Hematopoietic multipotent progenitor cell (in vitro differentiated cells): ENCODE data around the gene HORMAD1. TPM values are rescaled to one million over a fixed set of nuclear protein-coding genes. Genes with fewer than 3 reads are reported as not detected.
"Not testable (repeated sequence)": the region's sequence is repeated elsewhere in the genome, so short reads cannot be mapped to it uniquely, and the experiment has no call there.

Experiments
- DNase-seq, 3 donors: peaks; one replicate each; pipeline ENCODE4 v3.0.0-alpha.2; 2011 to 2015; ENCODE audit warnings: low read depth in 2 of 3, low spot score in 2 of 3
- total RNA-seq: library from RNA; depleted of rRNA; stranded (reverse); fragments of >200 nt; gene quantifications from one replicate; pipeline ENCODE4 v1.2.3, GENCODE V29; 2012

The HORMAD1 gene
- total RNA-seq, 1 donor, result under 0.01 TPM

DNA sequence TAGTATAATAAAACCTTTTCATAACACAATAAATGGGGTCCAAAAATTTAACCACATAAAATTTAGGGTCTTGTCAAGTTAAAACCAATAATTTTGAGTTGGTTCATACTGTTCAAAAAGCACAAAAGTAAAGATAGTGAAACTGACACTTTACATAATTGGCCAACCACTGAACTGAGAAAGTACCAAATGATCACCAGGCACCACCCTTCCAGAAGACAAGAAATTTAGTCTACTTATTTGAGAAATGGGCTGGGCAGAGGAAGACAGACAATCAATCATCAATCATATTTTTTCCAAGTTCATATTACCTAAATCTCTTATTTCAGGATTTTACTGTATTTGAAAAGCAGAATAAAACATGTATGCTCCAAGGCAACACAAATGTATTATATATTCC, 17.3 kb downstream of the HORMAD1 start:
- DNase-seq, result no peak

DNA sequence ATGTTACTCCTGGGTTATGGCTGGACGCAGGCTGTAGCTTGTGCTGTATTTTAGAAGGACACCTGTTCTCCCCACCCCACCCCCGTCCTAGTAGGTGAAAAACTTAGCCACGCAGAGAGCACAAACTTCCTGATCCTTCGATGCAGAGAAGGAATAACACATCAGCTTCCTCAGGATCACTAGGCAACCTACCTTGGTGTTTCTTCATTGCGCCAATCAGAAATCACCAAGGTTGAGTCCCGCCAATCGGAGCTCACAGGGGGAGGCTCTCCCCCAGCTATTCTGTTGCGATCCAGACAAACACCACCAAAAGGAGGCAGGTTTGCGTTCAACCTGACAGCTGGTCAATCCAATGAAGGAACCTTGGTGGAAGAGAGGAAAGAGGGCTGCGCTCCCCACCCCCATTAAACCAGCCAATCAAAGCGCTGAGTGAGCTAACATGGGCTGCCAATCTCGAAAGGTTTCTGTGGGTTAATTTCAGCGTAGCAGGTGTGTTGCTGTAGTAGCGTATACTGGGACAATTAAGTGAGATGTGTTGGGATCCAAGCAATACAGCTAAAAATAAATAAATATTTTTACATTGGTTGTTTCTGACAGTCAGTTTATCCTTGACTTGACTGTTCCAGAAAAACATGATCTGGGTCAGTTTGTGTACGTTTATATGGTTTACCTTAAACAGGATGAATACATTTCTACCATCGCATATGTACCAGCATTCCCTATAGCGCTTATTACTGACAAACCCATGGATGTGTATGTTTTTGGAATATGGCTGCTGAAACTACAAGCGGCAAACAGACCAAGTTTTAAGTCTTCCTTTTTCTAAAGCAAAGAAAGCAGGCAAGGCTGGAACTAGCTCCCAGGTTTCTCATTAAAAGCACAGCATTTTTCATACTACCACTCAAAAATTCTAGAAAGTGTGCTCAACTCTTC, 23.4 kb downstream of the HORMAD1 start, which contains the start of gene GOLPH3L:
TSS of gene GOLPH3L (minus strand) at position 160 of the 933 bp plus-strand sequence. CDS start 2,316 bp downstream, outside the sequence.
- peak; percentile 64 to 99 (median 97) for DNase-seq

DNA sequence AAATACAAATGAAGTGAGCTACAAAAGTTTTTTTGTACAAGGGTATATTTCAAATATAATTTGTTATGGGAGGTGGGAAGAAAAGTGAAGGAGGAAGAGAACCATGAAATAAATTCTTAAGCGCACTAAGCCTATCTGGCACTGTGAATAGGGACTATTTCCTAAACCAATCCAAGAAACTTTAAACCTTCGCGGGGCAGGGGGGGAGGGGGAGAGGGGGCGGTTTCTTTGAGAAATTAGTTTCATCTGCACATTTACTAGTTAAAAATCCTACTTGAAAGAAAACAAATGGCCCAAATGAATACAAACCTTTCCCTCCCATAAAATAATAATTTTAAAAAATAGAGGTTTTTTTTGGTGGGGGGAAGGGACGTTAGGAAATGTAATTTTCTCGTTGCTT, 24.1 kb downstream of the HORMAD1 start:
- DNase-seq, result peak in 1 of 3 donors; percentile 14

DNA sequence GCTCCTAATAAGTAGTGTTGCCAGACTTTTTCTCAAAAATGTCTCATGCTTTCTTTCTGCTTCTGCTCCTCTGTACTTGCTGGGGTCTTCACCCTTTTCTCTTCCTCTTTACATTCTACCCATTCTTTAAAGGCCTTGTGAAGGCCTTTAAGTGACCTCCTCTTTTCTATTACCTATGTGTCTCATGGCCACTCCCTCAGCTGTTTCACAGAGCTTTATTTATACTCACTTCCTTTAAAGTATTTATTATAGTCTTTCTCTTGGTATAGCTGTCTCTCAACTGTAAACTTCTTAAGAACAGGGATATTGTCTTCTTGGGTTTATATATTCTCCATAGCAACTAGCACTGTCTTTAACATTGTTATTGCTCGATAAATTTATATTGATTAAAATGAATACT, 24.5 kb downstream of the HORMAD1 start:
- DNase-seq, result no peak

DNA sequence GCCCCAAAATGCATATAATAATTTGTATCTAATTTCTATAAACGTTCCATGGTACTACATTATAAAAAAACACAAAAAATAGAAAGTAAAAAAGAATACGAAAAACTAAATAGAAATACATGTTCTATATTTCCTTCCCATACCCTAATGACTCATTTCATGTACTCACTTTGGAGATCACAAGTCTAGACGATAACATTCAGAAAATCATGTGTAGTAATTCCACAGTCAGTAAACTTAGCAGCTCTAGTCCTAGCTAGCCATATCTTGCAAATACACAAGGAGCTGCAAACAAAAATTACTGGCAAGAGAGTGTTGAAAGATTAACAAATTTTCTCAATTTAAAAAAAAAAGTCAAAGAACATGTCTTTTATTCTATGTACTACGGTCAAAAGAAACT, 25.1 kb downstream of the HORMAD1 start:
- DNase-seq, result no peak

DNA sequence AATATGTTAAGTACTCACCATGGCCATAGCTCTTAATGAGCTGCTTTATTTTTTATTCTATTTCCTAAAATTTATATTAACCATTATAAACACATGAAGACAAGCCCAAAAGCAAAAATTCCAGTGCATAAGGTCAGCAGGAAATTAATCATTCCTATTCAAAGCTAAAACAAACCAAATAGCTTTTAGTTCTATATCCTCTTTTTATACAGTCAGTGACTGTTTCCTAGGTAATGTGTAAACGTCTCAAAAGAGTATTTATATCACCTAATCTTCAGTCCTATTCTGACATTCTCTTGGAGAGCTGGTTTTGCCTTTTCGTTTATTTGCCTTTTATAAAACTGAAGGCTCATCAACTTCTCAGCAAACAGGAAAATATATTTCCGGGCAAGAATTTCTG, 28.0 kb downstream of the HORMAD1 start:
- no peak for DNase-seq

DNA sequence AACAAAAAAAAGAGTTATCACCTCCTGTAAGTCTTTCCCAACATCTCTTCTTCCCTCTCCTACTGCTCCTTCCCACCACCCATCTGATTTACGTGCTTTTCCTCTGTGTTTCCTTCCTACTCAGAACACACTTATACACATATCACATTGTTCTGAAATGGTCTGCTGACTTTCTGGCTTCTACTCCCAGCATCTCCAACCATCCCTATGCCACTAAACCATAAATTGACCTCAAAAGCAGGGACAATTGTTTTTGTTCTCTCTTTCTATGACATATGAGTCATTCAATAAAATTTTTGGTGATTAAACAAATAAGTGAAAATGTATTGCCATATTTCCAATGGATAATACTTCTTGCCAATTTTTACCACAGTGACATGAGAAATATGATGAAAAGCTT, 31.9 kb downstream of the HORMAD1 start:
- DNase-seq, result no peak

DNA sequence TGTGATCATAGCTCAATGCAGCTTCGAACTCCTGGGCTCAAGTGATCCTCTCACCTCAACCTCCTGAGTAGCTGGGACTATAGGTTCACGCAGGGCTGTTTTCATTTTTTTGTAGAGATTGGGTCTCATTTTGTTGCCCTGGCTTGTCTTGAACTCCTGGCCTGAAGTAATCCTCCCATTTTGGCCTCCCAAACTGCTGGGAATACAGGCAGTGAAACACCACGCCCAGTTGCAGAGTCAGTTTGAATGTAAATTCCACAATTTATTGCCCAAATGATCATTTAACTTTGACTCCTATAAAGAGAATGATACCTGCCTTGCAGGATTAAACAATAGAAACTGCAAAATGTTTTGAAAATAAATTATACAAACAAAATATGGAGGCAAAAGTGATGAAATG, 34.4 kb downstream of the HORMAD1 start:
- no peak for DNase-seq

DNA sequence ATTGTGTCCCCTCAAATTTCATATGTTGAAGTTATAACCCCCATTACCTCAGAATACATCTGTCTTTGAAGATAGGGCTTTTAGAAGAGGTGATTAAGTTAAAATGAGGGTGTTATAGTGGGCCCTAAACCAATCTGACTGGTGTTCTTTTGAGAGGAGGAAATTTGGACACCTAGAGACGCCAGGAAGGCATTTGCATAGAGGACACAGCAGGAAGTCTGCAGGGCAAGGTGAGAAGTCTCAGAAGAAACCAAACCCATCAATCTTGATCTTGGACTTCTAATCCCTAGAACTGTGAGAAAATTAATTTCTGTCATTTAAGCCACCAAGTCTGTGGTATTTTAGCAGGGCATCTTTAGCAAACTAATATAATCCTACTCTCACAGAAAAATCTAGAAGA, 36.8 kb downstream of the HORMAD1 start:
- DNase-seq, result no peak

DNA sequence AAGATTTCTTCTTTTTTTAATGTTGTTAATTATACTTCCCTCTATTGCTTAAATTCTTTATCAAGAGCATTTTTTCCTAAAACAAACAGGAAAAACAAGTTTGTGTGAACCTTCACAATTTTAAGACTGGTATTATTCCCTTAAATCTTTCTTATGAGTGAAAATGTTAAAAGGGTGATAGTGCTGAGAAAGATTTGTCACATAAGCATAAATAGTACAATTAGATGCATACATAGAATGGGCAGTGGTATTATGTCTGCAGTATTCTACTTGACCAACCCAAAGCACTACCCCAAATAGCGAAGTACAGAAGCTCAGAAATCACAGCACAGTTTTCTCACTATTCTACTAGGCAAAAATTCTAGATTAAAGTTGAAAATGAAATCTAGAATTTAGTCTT, 41.7 kb downstream of the HORMAD1 start:
- no peak for DNase-seq

DNA sequence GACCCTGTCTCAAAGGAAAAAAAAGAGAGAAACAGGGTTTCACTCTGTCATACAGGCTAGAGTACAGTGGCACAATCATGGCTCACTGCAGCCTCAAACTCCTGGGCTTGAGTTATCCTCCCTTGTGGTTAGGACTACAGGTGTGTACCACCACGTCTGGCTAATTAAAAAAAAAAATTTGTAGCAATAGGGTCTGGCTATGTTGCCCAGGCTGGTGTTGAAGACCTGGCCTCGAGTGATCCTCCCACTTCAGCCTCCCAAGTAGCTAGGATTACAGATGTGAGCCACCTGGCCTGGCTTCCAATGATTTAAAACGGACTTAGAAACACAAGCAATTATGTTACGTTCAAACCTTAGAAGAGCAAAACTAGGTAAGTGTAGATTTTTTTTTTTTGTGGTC, 45.8 kb downstream of the HORMAD1 start:
- no peak for DNase-seq

DNA sequence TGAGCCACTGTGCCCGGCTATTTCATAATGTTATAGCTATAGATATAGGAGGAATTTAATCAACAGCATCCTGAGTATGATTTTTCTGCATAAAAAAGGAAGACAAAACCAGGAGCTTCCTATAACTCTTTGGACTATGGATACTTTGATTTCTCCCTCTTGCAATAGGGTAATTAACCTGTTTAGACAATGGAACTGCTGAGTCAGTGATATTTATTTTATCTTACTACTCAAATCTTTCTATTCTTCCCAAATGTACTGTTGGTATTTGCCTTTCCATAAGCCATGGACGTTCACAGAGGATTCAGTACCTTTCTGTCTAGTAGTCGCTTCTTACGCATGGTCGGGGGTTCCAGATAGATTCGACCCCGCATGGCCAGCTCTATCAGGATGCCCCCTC, 57.4 kb downstream of the HORMAD1 start:
- DNase-seq, result no peak

DNA sequence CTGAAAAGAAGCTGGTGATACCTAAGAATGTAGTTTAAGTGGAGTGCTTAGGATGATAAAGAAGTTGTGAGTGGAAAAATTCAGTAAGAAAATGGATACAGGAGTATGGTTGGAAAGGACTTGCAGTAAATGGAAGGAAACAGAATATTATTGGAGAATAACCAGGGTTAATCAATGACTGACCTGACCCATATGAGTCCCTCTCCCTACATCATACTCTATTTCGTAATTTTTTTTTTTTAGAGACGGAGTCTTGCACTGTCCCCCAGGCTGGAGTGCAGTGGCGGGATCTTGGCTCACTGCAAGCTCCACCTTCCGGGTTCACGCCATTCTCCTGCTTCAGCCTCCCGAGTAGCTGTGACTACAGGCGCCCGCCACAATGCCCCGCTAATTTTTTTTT, 57.9 kb downstream of the HORMAD1 start:
- DNase-seq, result no peak

DNA sequence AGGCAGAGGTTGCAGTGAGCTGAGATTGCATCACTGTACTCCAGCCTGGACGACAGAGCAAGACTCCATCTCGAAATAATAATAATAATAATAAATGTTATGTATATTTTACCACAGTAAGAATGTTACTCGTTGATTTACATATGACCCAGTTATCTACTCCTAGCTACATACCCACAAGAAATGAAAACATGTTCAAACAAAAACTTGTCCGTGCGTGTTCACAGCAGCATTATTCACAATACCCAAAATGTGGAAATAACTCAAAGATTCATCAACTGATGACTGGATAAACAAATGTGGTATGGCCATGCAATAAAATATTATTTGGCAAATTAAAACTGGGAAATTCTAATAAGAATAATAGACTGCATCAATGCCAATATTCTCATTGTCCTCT, 59.5 kb downstream of the HORMAD1 start:
- no peak for DNase-seq

DNA sequence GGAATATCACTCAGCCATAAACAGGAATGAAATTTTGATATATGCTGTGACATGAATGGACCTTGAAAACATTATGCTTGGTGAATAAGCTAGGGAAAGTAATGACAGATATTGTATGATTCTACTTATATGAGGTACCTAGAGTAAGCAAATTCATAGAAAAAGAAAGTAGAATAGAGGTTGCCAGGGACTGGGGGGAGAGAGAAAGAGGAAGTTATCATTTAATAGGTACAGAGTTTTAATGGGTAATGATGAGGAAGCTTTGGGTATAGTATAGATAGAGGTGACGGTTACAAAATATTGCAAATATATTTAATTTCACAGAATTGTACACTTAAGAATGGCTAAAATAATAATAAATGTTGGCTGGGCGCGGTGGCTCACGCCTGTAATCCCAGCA, 60.1 kb downstream of the HORMAD1 start:
- DNase-seq, result peak in 1 of 3 donors; percentile 3

DNA sequence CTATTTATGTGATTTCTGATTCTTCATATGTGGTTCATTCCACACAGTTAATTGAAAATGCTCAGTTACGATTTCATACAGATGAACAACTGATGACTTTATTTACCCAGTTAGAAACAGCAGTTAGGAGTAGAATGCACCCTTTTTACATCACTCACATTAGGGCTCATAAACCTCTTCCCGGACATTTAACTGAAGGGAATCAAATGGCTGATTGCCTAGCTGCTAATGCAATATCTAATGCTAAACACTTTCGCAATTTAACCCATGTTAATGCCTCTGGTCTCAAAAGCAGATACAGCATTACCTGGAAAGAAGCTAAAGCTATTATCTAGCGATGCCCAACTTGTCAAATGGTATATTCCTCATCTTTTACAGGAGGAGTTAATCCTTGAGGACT, 63.6 kb downstream of the HORMAD1 start:
- DNase-seq, result not testable (repeated sequence)

DNA sequence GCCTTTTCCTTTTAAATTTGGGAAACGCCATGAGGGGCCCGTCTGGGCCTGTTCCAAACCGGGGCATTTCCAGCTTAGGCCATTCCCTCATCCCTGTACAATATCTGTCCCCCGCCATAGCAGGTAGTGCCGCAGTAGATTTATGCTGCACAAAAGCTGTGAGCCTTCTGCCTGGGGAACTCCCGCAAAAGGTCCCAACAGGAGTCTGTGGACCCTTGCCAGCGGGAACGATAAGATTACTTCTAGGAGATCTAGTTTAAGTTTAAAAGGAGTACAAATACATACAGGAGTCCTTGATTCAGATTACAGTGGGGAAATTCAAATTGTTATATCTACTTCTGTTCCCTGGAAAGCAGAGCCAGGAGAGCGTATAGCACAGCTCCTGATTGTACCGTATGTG, 66.1 kb downstream of the HORMAD1 start:
- not testable (repeated sequence) for DNase-seq

DNA sequence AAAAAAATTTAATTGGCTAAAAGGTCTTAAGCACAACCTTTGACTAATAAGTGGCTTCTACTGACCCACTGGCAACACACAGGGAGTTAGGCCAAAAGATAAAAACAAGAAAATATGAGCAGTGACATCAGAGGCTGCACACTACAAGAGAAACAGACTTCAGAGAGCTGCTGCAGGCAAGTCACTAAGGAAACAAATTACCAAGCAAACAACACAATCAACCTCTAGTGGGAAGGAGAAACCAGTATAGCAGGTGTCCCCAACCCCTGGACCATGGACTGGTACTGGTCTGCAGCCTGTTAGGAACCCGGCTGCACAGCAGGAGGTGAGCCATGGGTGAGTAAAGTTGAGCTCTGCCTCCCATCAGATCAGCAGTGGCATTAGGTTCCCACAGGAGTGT, 70.5 kb downstream of the HORMAD1 start:
- no peak for DNase-seq

DNA sequence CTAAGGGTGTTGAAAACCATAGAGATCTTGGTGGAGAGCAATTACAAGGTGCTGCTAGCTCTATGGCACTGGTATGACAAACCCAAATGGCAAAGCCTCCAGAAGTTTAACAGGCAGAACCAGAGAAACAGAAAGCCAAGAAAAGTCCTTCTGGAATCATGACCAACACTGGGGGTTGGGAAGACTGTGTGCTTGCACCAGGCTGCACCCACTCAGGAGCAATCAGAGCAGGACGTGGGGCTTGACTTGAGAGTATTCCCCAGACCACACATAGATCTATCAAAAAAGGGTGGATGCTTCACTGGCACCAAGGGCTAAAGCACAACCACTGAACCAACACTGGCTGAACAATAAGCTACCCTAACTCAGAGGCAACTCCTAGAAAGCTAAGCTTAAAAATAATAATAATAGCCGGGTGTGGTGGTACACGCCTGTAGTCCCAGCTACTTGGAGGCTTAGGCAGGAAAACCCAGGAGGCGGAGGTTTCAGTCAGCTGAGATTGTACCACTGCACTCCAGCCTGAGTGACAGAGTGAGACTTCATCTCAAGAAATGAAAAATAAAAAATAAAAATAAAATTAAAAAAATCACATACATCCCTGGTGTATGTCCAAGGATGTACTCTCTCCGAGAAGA, 71.1 kb downstream of the HORMAD1 start:
- no peak for DNase-seq
